T-helper 1 cell (primary cell): ENCODE results near the gene ASTL.

Experiments used
- DNase-seq, 5 donors: peaks; one replicate each; pipeline ENCODE4 v3.0.0-alpha.2; 2012 to 2020

Gene ASTL

GRCh38 chr2:96112501-96113366 is 25.6 kb downstream of the ASTL start:
- peak in 1 of 5 donors; percentile 5 for DNase-seq

- DNase-seq = no peak
Measured at GRCh38 chr2:96111823-96112500, 26.3 kb downstream of the ASTL start.

- no peak for DNase-seq
Measured at GRCh38 chr2:96111257-96111640, 27.1 kb downstream of the ASTL start.

- no peak for DNase-seq
Measured at GRCh38 chr2:96110621-96111256, 27.6 kb downstream of the ASTL start.

- DNase-seq = no peak
Measured at GRCh38 chr2:96109931-96110511, 28.3 kb downstream of the ASTL start.

GRCh38 chr2:96109361-96109680 is 29.0 kb downstream of the ASTL start:
- DNase-seq = no peak

GRCh38 chr2:96108541-96109360 is 29.6 kb downstream of the ASTL start:
- no peak for DNase-seq

- DNase-seq = no peak
Measured at GRCh38 chr2:96108151-96108540, 30.2 kb downstream of the ASTL start.

- DNase-seq = no peak
Measured at GRCh38 chr2:96107708-96108065, 30.6 kb downstream of the ASTL start.

- DNase-seq = no peak
Measured at GRCh38 chr2:96106991-96107707, 31.2 kb downstream of the ASTL start.

GRCh38 chr2:96105994-96106715 is 32.1 kb downstream of the ASTL start:
- no peak for DNase-seq

- no peak for DNase-seq
Measured at GRCh38 chr2:96105152-96105915, 33.0 kb downstream of the ASTL start.

GRCh38 chr2:96104487-96104861 is 33.8 kb downstream of the ASTL start:
- DNase-seq = no peak

- DNase-seq = no peak
Measured at GRCh38 chr2:96103761-96104486, 34.4 kb downstream of the ASTL start.

- no peak for DNase-seq
Measured at GRCh38 chr2:96103187-96103601, 35.1 kb downstream of the ASTL start.

GRCh38 chr2:96102596-96103186 is 35.6 kb downstream of the ASTL start:
- DNase-seq = no peak

- DNase-seq = no peak
Measured at GRCh38 chr2:96100893-96101304, 37.4 kb downstream of the ASTL start.

GRCh38 chr2:96099861-96100798 is 38.2 kb downstream of the ASTL start:
- DNase-seq = no peak
